ENCODE data around the gene ARHGAP42.

- TF ChIP-seq CTCF (optimal IDR thresholded peaks at IDR 0.05 in 1 of 3, IDR thresholded peaks at IDR 0.05 in 1 of 3, conservative IDR thresholded peaks at IDR 0.05 in 1 of 3; ENCODE audit: extremely low read depth in 1 of 3, insufficient read depth in 2 of 3, low read length in 3 of 3) = no peak
- no peak for TF ChIP-seq EZH2 (IDR thresholded peaks at IDR 0.05; ENCODE audit: low read length)
Measured at GRCh38 chr11:100825626-100826025, 138.5 kb downstream of the ARHGAP42 start.
